ENCODE data around the gene KRTAP10-8. TPM values are rescaled to one million over a fixed set of nuclear protein-coding genes. Genes with fewer than 3 reads are reported as not detected.
A peak's percentile ranks its signal among the peaks of the same experiment; 100 is the strongest.

The KRTAP10-8 gene
- total RNA-seq (not detected), total RNA-seq (0 reads per million in 2 donors)

DNA sequence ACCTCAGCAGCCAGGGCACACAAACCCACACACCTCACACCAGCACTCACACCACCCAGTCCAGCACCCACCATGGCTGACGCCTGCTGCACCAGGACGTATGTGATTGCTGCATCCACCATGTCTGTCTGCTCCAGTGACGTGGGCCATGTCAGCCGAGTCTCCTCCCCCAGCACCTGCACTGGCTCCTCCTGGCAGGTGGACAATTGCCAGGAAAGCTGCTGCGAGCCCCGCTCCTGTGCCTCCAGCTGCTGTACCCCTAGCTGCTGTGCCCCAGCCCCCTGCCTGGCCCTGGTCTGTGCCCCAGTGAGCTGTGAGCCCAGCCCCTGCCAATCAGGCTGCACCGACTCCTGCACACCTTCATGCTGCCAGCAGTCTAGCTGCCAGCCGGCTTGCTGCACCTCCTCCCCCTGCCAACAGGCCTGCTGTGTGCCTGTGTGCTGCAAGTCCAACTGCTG lies at the start of gene KRTAP10-8:
Gene KRTAP10-8 (plus strand): TSS at position 51 of the 458 bp plus-strand sequence. CDS start 22 bp downstream, at position 73.
- DNase-seq (no peak), ATAC-seq (no peak)
- Mint-ChIP-seq H3K27ac (no peak within 1 kb of the TSS), H3K4me3 (no peak within 1 kb of the TSS), H3K4me1 (peaks cover 11% of the 10 kb centered on the region), H3K27me3 (no peaks in the 10 kb centered on the region), H3K36me3 (ENCODE audit: low read depth) (no peaks in the 10 kb centered on the region)
- H3K9me3 ChIP-seq (ENCODE audit: control insufficient read depth, low read length, poor library complexity, severe bottlenecking) = no peaks in the 10 kb centered on the region

GRCh38 chr21:44564099-44564498 lies 47.8 kb upstream of the KRTAP10-8 start:
- Mint-ChIP-seq H3K4me3 (no peak overlapping the region), H3K36me3 (ENCODE audit: low read depth) (no peaks in the 10 kb centered on the region), H3K4me1 (peaks cover 7% of the 10 kb centered on the region), H3K27me3 (peaks cover 6% of the 10 kb centered on the region), H3K27ac (no peak overlapping the region)
- no peaks in the 10 kb centered on the region for H3K9me3 ChIP-seq (ENCODE audit: control insufficient read depth, low read length, poor library complexity, severe bottlenecking)
- DNase-seq (no peak), ATAC-seq (no peak)

DNA sequence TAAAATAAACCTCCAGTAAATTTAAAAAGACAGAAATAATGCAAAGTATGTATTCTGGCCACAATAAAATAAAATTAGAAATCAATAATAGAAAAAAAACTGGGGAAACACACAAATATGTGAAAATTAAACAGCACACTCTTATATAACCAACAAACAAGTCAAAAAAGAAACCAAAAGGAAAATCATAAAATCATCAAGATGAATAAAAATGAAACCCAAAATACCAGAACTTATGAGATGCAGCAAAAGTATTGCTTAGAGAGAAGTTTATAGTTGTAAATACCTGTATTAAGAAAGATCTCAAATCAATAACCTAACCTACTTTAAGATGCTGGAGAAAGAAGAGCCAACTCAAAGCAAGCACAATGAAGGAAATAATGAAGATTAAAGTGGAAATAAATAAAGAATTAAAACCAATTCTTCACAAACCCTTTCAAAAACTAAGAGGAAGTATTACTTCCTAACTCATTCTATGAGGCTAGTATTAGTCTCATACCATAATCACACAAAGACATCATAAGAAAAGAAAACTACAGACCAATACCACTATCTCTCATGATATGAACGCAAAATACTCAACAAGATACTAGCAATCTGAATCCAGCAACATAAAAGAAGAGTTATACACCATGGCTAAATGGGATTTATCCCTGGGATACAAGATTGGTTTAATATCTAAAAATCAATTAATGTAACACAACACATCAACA lies 46.8 kb upstream of the KRTAP10-8 start:
- DNase-seq (no peak), ATAC-seq (no peak)
- Mint-ChIP-seq H3K27me3 (peaks cover 8% of the 10 kb centered on the region), H3K4me1 (peaks cover 7% of the 10 kb centered on the region), H3K27ac (peak overlapping the region; percentile 48), H3K36me3 (ENCODE audit: low read depth) (no peaks in the 10 kb centered on the region), H3K4me3 (peak overlapping the region; percentile 31)
- H3K9me3 ChIP-seq (ENCODE audit: control insufficient read depth, low read length, poor library complexity, severe bottlenecking) = no peaks in the 10 kb centered on the region

GRCh38 chr21:44566403-44566802 lies 45.5 kb upstream of the KRTAP10-8 start:
- Mint-ChIP-seq H3K4me1 (peaks cover 7% of the 10 kb centered on the region), H3K27ac (no peak overlapping the region), H3K27me3 (peaks cover 8% of the 10 kb centered on the region), H3K4me3 (no peak overlapping the region), H3K36me3 (ENCODE audit: low read depth) (no peaks in the 10 kb centered on the region)
- ATAC-seq = no peak
- DNase-seq = no peak
- no peaks in the 10 kb centered on the region for H3K9me3 ChIP-seq (ENCODE audit: control insufficient read depth, low read length, poor library complexity, severe bottlenecking)

- H3K27ac Mint-ChIP-seq = no peak overlapping the region
- peaks cover 2% of the 10 kb centered on the region for H3K36me3 Mint-ChIP-seq (ENCODE audit: low read depth)
- H3K4me1 Mint-ChIP-seq = peaks cover 9% of the 10 kb centered on the region
- no peak for DNase-seq
- no peak overlapping the region for H3K4me3 Mint-ChIP-seq
- no peak for ATAC-seq
- H3K9me3 ChIP-seq (ENCODE audit: control insufficient read depth, low read length, poor library complexity, severe bottlenecking) = no peaks in the 10 kb centered on the region
- H3K27me3 Mint-ChIP-seq = peaks cover 16% of the 10 kb centered on the region
Observed at GRCh38 chr21:44567481-44568171, 44.3 kb upstream of the KRTAP10-8 start.

DNA sequence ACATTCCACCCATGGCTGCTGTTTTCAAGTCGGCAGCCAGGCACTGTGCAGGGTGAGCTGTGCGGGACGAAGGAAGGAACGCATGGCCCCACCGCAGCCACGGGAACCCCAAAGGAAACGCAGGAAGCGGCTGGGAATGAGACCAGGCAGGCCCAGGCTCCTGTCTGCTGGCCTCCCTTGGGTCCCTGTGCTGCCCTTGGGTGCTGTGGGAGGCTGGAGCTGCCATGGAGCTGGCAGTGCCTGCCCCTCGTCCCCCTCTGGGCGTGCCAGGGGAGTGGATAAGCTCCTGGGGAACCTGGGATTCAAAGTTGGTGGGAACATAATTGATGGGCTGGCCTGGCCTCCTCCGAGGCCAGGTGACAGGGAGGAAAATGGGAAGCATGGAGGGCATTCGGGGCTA lies 43.6 kb upstream of the KRTAP10-8 start:
- Mint-ChIP-seq H3K36me3 (ENCODE audit: low read depth) (peaks cover 2% of the 10 kb centered on the region), H3K4me1 (peaks cover 9% of the 10 kb centered on the region), H3K4me3 (no peak overlapping the region), H3K27ac (no peak overlapping the region), H3K27me3 (peaks cover 19% of the 10 kb centered on the region)
- DNase-seq = no peak
- no peaks in the 10 kb centered on the region for H3K9me3 ChIP-seq (ENCODE audit: control insufficient read depth, low read length, poor library complexity, severe bottlenecking)
- no peak for ATAC-seq

- Mint-ChIP-seq H3K36me3 (ENCODE audit: low read depth) (peaks cover 2% of the 10 kb centered on the region), H3K27me3 (peaks cover 21% of the 10 kb centered on the region), H3K27ac (peak overlapping the region; percentile 60), H3K4me1 (peaks cover 9% of the 10 kb centered on the region), H3K4me3 (no peak overlapping the region)
- DNase-seq = no peak
- no peaks in the 10 kb centered on the region for H3K9me3 ChIP-seq (ENCODE audit: control insufficient read depth, low read length, poor library complexity, severe bottlenecking)
- ATAC-seq = no peak
Observed at GRCh38 chr21:44568667-44569556, 43.0 kb upstream of the KRTAP10-8 start.

GRCh38 chr21:44569861-44570517 lies 41.9 kb upstream of the KRTAP10-8 start:
- H3K9me3 ChIP-seq (ENCODE audit: control insufficient read depth, low read length, poor library complexity, severe bottlenecking) = no peaks in the 10 kb centered on the region
- Mint-ChIP-seq H3K27me3 (peaks cover 31% of the 10 kb centered on the region), H3K27ac (no peak overlapping the region), H3K36me3 (ENCODE audit: low read depth) (peaks cover 2% of the 10 kb centered on the region), H3K4me3 (no peak overlapping the region), H3K4me1 (peaks cover 12% of the 10 kb centered on the region)
- DNase-seq = no peak
- no peak for ATAC-seq

DNA sequence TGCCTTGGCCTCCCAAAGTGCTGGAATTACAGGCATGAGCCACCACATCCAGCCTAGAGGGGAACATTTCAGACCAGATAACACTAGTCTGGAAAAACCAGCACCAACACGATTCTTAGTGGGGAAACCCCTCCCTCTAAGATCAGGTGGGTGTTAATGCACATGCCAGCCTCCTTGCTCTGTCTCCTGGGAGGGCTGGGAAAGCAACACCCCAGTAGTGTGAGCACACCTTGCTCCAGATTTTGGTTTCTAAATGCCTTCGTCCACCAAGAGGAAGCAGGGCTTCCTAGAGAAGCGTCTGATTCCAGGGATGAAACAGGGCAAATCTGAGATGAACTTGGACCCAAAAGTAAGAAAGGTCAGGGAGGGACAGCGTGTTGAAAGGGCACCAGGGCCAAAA lies 40.6 kb upstream of the KRTAP10-8 start:
- H3K9me3 ChIP-seq (ENCODE audit: control insufficient read depth, low read length, poor library complexity, severe bottlenecking) = no peaks in the 10 kb centered on the region
- ATAC-seq (no peak), DNase-seq (no peak)
- H3K36me3 Mint-ChIP-seq (ENCODE audit: low read depth) = peaks cover 2% of the 10 kb centered on the region
- H3K27me3 Mint-ChIP-seq = peaks cover 39% of the 10 kb centered on the region
- H3K4me1 Mint-ChIP-seq = peaks cover 8% of the 10 kb centered on the region
- no peak overlapping the region for H3K27ac Mint-ChIP-seq
- H3K4me3 Mint-ChIP-seq = no peak overlapping the region

DNA sequence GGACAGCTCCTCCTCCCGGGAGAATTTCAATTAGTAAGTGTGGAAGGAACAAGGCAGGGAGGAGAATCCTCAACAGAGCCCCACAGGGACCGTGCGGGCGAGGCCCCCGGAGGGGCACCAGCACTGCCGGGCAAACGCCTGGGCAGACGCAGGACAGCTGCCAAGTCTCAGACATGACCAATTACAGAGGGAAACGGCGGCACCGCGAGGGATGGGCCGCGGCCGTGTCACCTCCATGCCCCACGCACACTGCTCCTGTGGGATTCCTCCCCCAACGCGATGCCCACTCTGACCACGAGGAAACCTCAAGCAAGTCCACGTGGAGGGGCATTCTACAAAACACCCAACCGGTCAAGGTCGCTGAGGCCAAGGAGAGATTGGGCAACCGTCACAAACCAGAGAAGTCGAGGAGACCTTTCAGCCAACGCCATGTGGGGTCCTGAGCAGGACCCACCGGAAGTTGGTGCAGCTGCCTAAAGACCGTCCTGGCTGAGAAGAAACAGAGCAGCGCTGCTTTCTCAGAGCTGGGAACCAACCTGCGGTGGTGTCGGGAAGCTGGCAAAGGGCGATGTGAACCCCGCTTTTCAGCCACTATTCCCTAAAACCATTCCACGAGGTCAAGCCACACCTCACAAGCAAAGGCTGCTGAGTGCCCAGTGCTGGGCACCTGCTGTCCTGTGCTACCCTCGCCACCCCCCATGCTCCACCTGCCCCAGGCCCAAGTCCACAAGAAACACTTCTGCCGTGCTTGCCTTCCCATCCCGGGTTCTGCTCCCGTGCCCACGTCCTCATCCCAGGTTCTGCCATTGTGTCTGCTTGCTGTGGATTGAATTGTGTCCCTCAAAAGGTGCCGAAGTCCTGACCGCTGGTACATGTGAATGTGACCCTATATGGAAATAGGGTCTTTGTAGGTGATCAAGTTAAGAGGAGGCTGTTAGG lies 39.8 kb upstream of the KRTAP10-8 start:
- Mint-ChIP-seq H3K4me3 (no peak overlapping the region), H3K36me3 (ENCODE audit: low read depth) (peaks cover 2% of the 10 kb centered on the region), H3K4me1 (peaks cover 8% of the 10 kb centered on the region), H3K27me3 (peaks cover 39% of the 10 kb centered on the region), H3K27ac (no peak overlapping the region)
- ATAC-seq (no peak), DNase-seq (no peak)
- H3K9me3 ChIP-seq (ENCODE audit: control insufficient read depth, low read length, poor library complexity, severe bottlenecking) = no peaks in the 10 kb centered on the region

GRCh38 chr21:44572959-44573583 lies 38.8 kb upstream of the KRTAP10-8 start:
- Mint-ChIP-seq H3K36me3 (ENCODE audit: low read depth) (peaks cover 2% of the 10 kb centered on the region), H3K4me1 (peaks cover 8% of the 10 kb centered on the region), H3K27me3 (peaks cover 35% of the 10 kb centered on the region), H3K27ac (no peak overlapping the region), H3K4me3 (no peak overlapping the region)
- H3K9me3 ChIP-seq (ENCODE audit: control insufficient read depth, low read length, poor library complexity, severe bottlenecking) = no peaks in the 10 kb centered on the region
- DNase-seq (no peak), ATAC-seq (no peak)
